ENCODE measurements around the gene FZD7. TPM values are rescaled to one million over a fixed set of nuclear protein-coding genes. Genes with fewer than 3 reads are reported as not detected.
A peak's percentile ranks its signal among the peaks of the same experiment; 100 is the strongest.

FZD7 gene
- total RNA-seq, 4 donors from 2014 or later: 5.8 to 18.8 (median 11.4) TPM

GRCh38 chr2:202079310-202079709 is 45.7 kb downstream of the FZD7 start:
- TF ChIP-seq POLR2A (IDR thresholded peaks at IDR 0.05): no peak
- no peak for TF ChIP-seq CTCF (IDR thresholded peaks at IDR 0.05)
- H3K27me3 ChIP-seq: no peaks in the 10 kb centered on the region
- peaks cover 0 to 6% (median 0%) of the 10 kb centered on the region in 4 donors for H3K4me1 ChIP-seq
- H3K27ac ChIP-seq: peak overlapping the region in 1 of 4 donors; percentile 24
- H3K36me3 ChIP-seq: no peaks in the 10 kb centered on the region
- H3K9me3 ChIP-seq: no peaks in the 10 kb centered on the region
- peak in 1 of 3 donors; percentile 54 for DNase-seq
- no peak overlapping the region for H3K4me3 ChIP-seq

- TF ChIP-seq CTCF (IDR thresholded peaks at IDR 0.05) (no peak), POLR2A (IDR thresholded peaks at IDR 0.05) (no peak)
- Histone ChIP-seq H3K36me3 (no peaks in the 10 kb centered on the region), H3K4me3 (no peak overlapping the region), H3K4me1 (peaks cover 0 to 10% (median 0%) of the 10 kb centered on the region in 4 donors), H3K9me3 (no peaks in the 10 kb centered on the region), H3K27ac (no peak overlapping the region), H3K27me3 (no peaks in the 10 kb centered on the region)
- DNase-seq: no peak
These were observed 50.6 kb downstream of the FZD7 start for GRCh38 chr2:202084265-202084664.

Other genes starting within 250 kb of the FZD7 start
- gene CDK15, start 227.3 kb upstream of the FZD7 start, total RNA-seq: 1 to 10 TPM in 2 of 4 donors, under 1 TPM in 1, not detected in 1; 0.27 to 9.9 (median 1.0) TPM
- gene KIAA2012, start 39.4 kb downstream of the FZD7 start, total RNA-seq: under 1 TPM in 1 of 4 donors, not detected in 3; 0.27 TPM
- gene SUMO1, start 204.7 kb downstream of the FZD7 start, total RNA-seq: 10 to 100 TPM; 41.9 to 80.6 (median 58.8) TPM
- gene NOP58, start 231.9 kb downstream of the FZD7 start, total RNA-seq: 10 to 100 TPM; 18.6 to 93.3 (median 53.6) TPM